Erythroblast (primary cell): ENCODE results near the gene GYPB.
"Not testable (repeated sequence)": the region's sequence is repeated elsewhere in the genome, so short reads cannot be mapped to it uniquely, and the experiment has no call there.

Experiments
- GATA1 ChIP-seq: IDR thresholded peaks from 2 replicates; pipeline ENCODE4 v1.6.1; 2011; ENCODE audit warnings: low read depth, mild to moderate bottlenecking, control low read depth, low read length, moderate library complexity
- POLR2A ChIP-seq: IDR thresholded peaks from 2 replicates; pipeline ENCODE4 v1.6.1; 2011; ENCODE audit warnings: mild to moderate bottlenecking, low read length

- TF ChIP-seq POLR2A, GATA1: not testable (repeated sequence)
Observed at GRCh38 chr4:144051494-144051893, 32.3 kb upstream of the GYPB start.
